ENCODE results near the gene TMEM150B. TPM values are rescaled to one million over a fixed set of nuclear protein-coding genes. Genes with fewer than 3 reads are reported as not detected.
A peak's percentile ranks its signal among the peaks of the same experiment; 100 is the strongest.

The TMEM150B gene
- total and polyA plus RNA-seq, 12 donors, result 0.38 to 6.5 (median 0.61) TPM; not detected in 4

GRCh38 chr19:55284405-55285058, 40.6 kb downstream of the TMEM150B start:
- no peak for DNase-seq
- 16 to 31% methylated on average over 7 to 15 of the region's 16 CpGs for WGBS, 2 donors
- no peaks in the 10 kb centered on the region for H3K9me3 ChIP-seq
- peak overlapping the region; percentile 54 to 89 (median 78) for H3K27ac ChIP-seq
- peak overlapping the region in 9 of 10 donors; percentile 45 to 63 (median 53) for H3K4me3 ChIP-seq
- peaks cover 0 to 12% (median 0%) of the 10 kb centered on the region in 9 donors for H3K36me3 ChIP-seq
- no peak for TF ChIP-seq CTCF (IDR thresholded peaks at IDR 0.05)
- intact Hi-C loops (cut with DNase I), result loop anchor here in 1 of 10 donors (5.0 kb wide), 1 partner anchor 103 kb away; the partner anchor contains the start of gene RPL28
- no peak for ATAC-seq
- H3K27me3 ChIP-seq, result peaks cover 0 to 12% (median 0%) of the 10 kb centered on the region in 7 donors
- peaks cover 0 to 21% (median 7%) of the 10 kb centered on the region in 9 donors for H3K4me1 ChIP-seq

- Histone ChIP-seq H3K9me3 (no peaks in the 10 kb centered on the region), H3K4me1 (peaks cover 6 to 28% (median 14%) of the 10 kb centered on the region in 9 donors), H3K27ac (peak within 1 kb of the TSS; percentile 54 to 89 (median 78)), H3K4me3 (peak within 1 kb of the TSS in 9 of 10 donors; percentile 45 to 63 (median 53)), H3K36me3 (peaks cover 0 to 12% (median 0%) of the 10 kb centered on the region in 9 donors), H3K27me3 (peaks cover 0 to 12% (median 0%) of the 10 kb centered on the region in 7 donors)
- peak; percentile 58 to 72 for DNase-seq
- WGBS, 2 donors, result 6 to 7% methylated on average over 16 to 26 of the region's 44 CpGs
- TF ChIP-seq CTCF (IDR thresholded peaks at IDR 0.05), result no peak
- intact Hi-C loops (cut with DNase I), result loop anchor here in 1 of 10 donors (5.0 kb wide), 1 partner anchor 104 kb away; the partner anchor contains the start of gene RPL28
- peak in 1 of 8 donors; percentile 7 for ATAC-seq
These were observed 41.4 kb downstream of the TMEM150B start, which contains the start of gene BRSK1 for GRCh38 chr19:55283548-55284377. Gene BRSK1 (plus strand): TSS chr19:55283997. CDS start chr19:55284443, 446 bp downstream.

GRCh38 chr19:55279770-55280643, 45.1 kb downstream of the TMEM150B start, which contains the start of gene HSPBP1:
Gene HSPBP1 (minus strand): TSS chr19:55280110. CDS start chr19:55279608, 502 bp downstream.
- TF ChIP-seq CTCF (IDR thresholded peaks at IDR 0.05), result no peak
- peak; percentile 88 to 94 (median 92) for ATAC-seq
- peaks cover 0 to 33% (median 5%) of the 10 kb centered on the region in 9 donors for H3K36me3 ChIP-seq
- H3K4me3 ChIP-seq, result peak within 1 kb of the TSS; percentile 48 to 84 (median 78)
- 2 to 4% methylated on average over 50 to 52 of the region's 52 CpGs for whole genome bisulfite sequencing, 2 donors
- H3K27ac ChIP-seq, result peak within 1 kb of the TSS; percentile 34 to 91 (median 85)
- H3K4me1 ChIP-seq, result peaks cover 6 to 31% (median 15%) of the 10 kb centered on the region in 9 donors
- no peaks in the 10 kb centered on the region for H3K9me3 ChIP-seq
- peak; percentile 90 for DNase-seq
- intact Hi-C loops (cut with DNase I), result loop anchor here in 1 of 10 donors (5.0 kb wide), 1 partner anchor 107 kb away; the partner anchor contains the start of gene RPL28
- H3K27me3 ChIP-seq, result peaks cover 0 to 12% (median 0%) of the 10 kb centered on the region in 7 donors

Data from heart right ventricle (tissue), 16 donors.